ENCODE measurements around the gene COL9A1.

COL9A1 gene

GRCh38 chr6:70225055-70225454, 77.8 kb downstream of the COL9A1 start:
- no peak for DNase-seq

- DNase-seq = no peak
Measured at GRCh38 chr6:70222439-70222749, 80.5 kb downstream of the COL9A1 start.

GRCh38 chr6:70221715-70222438, 81.0 kb downstream of the COL9A1 start:
- DNase-seq = peak in 1 of 4 experiments; percentile 5

GRCh38 chr6:70221025-70221714, 81.7 kb downstream of the COL9A1 start:
- DNase-seq = peak in 3 of 4 experiments; percentile 12 to 48 (median 20)

- DNase-seq = no peak
Measured at GRCh38 chr6:70219943-70220613, 82.8 kb downstream of the COL9A1 start.

- DNase-seq = no peak
Measured at GRCh38 chr6:70216767-70217166, 86.1 kb downstream of the COL9A1 start.

- no peak for DNase-seq
Measured at GRCh38 chr6:70215460-70216108, 87.3 kb downstream of the COL9A1 start.

- peak in 1 of 4 experiments; percentile 1 for DNase-seq
Measured at GRCh38 chr6:70210462-70210861, 92.4 kb downstream of the COL9A1 start.

- DNase-seq = no peak
Measured at GRCh38 chr6:70208235-70208790, 94.6 kb downstream of the COL9A1 start.

- DNase-seq = no peak
Measured at GRCh38 chr6:70198785-70199184, 104.1 kb downstream of the COL9A1 start.

GRCh38 chr6:70196531-70196930, 106.4 kb downstream of the COL9A1 start:
- DNase-seq = no peak

- DNase-seq = no peak
Measured at GRCh38 chr6:70194421-70194820, 108.5 kb downstream of the COL9A1 start.

- DNase-seq = no peak
Measured at GRCh38 chr6:70188202-70188601, 114.7 kb downstream of the COL9A1 start.

- no peak for DNase-seq
Measured at GRCh38 chr6:70186461-70186860, 116.4 kb downstream of the COL9A1 start.

GRCh38 chr6:70184723-70185122, 118.2 kb downstream of the COL9A1 start:
- no peak for DNase-seq

GRCh38 chr6:70183538-70183937, 119.3 kb downstream of the COL9A1 start:
- no peak for DNase-seq

- DNase-seq = no peak
Measured at GRCh38 chr6:70180901-70181599, 121.8 kb downstream of the COL9A1 start.

GRCh38 chr6:70180183-70180900, 122.5 kb downstream of the COL9A1 start:
- no peak for DNase-seq

- DNase-seq = no peak
Measured at GRCh38 chr6:70176842-70177550, 125.9 kb downstream of the COL9A1 start.

GRCh38 chr6:70175770-70176169, 127.1 kb downstream of the COL9A1 start:
- DNase-seq = no peak

- no peak for DNase-seq
Measured at GRCh38 chr6:70172252-70172651, 130.6 kb downstream of the COL9A1 start.
